Kidney (tissue), 14 donors: ENCODE measurements around the gene LGALS12. TPM values are rescaled to one million over a fixed set of nuclear protein-coding genes. Genes with fewer than 3 reads are reported as not detected.
"Not testable (repeated sequence)": the region's sequence is repeated elsewhere in the genome, so short reads cannot be mapped to it uniquely, and the experiment has no call there.

Experiments
- DNase-seq, 5 donors: peaks; one replicate each; pipeline ENCODE4 v3.0.0-alpha.2; 2013 to 2020
- FAIRE-seq: peaks from 2 replicates; lab custom pipeline; 2012; peaks lifted over from hg19 to GRCh38; lab: Jason Lieb, UNC
- H3K27ac ChIP-seq, 2 donors: one replicate each; pipeline ENCODE4 v1.7.0; 2013; ENCODE audit warnings: low read depth in 2 of 2, low read length in 2 of 2, inconsistent platforms in 1 of 2
- H3K27me3 ChIP-seq: one replicate; pipeline ENCODE4 v1.7.1; 2013; ENCODE audit warnings: low read length, inconsistent platforms; ENCODE audit not compliant: control insufficient read depth, insufficient read depth
- H3K36me3 ChIP-seq, 3 donors: one replicate each; pipeline versions ENCODE4 v1.7.0 to v1.7.1; 2013; ENCODE audit warnings: low read length in 3 of 3, control low read depth in 1 of 3, inconsistent platforms in 1 of 3; ENCODE audit not compliant: insufficient read depth in 3 of 3, control insufficient read depth in 2 of 3
- H3K4me1 ChIP-seq, 3 donors: one replicate each; pipeline versions ENCODE4 v1.7.0 to v1.7.1; 2013; ENCODE audit warnings: low read length in 3 of 3, inconsistent platforms in 1 of 3, low read depth in 1 of 3; ENCODE audit not compliant: control insufficient read depth in 2 of 3, insufficient read depth in 2 of 3
- H3K4me3 ChIP-seq, 3 donors: one replicate each; pipeline versions ENCODE4 v1.7.0 to v1.8.1; 2013; ENCODE audit warnings: low read length in 3 of 3, control low read depth in 1 of 3, inconsistent platforms in 1 of 3
- H3K9ac ChIP-seq, 3 donors: one replicate each; pipeline versions ENCODE4 v1.7.0 to v1.7.1; 2013; ENCODE audit warnings: low read length in 3 of 3, control low read depth in 1 of 3, inconsistent platforms in 1 of 3
- H3K9me3 ChIP-seq, 3 donors: one replicate each; pipeline versions ENCODE4 v1.7.0 to v1.7.1; 2013; ENCODE audit warnings: low read length in 3 of 3, control low read depth in 1 of 3, inconsistent platforms in 1 of 3; ENCODE audit not compliant: control insufficient read depth in 2 of 3, insufficient read depth in 1 of 3
- CTCF ChIP-seq: IDR thresholded peaks from 3 replicates; pipeline ENCODE4 v1.5.1; 2012; ENCODE audit warnings: mild to moderate bottlenecking, moderate library complexity, borderline replicate concordance; ENCODE audit not compliant: insufficient read depth; ENCODE audit errors: extremely low read depth
- intact Hi-C: fragments of 100-400 bp; cut with DNase I; formaldehyde crosslinking; loops from one replicate; pipeline ENCODE4 v1.11.1; 2022
- polyA plus RNA-seq: library from polyadenylated mRNA; stranded (reverse); fragments of 350-450 nt; fragmentation: Illumina TruSeq; extraction: RNeasy Lipid Tissue Mini Kit (QIAGEN cat#74804); gene quantifications from one replicate; pipeline ENCODE4 v1.2.3, GENCODE V29; 2014; ENCODE audit warnings: low read depth, low replicate concordance; ENCODE audit not compliant: insufficient read depth
- total RNA-seq: library from RNA; stranded (reverse); fragmentation: NEBNext Ultra II Directional; extraction: Animal tissue kit (Norgen Biotek cat#: 25700); gene quantifications from one replicate; pipeline ENCODE4 v1.2.1, GENCODE V29; 2021
- donor health status: control.
- donor health status: control.
- donor health status: control.
- donor health status: control.
- donor health status: control.
- donor health status: DM: yes; HTN: yes; CAD: no.
- donor health status: Normal renal cell carcinoma (clear cell type).

Gene LGALS12
- total and polyA plus RNA-seq, 2 donors from 2014 or later, result 0.32 to 0.44 TPM

GRCh38 chr11:63547061-63547460 lies 41.2 kb downstream of the LGALS12 start:
- Histone ChIP-seq H3K27ac (no peak overlapping the region), H3K4me1 (peaks cover 0 to 4% (median 0%) of the 10 kb centered on the region in 3 donors), H3K4me3 (no peak overlapping the region), H3K27me3 (no peaks in the 10 kb centered on the region), H3K36me3 (no peaks in the 10 kb centered on the region), H3K9ac (no peak overlapping the region), H3K9me3 (no peaks in the 10 kb centered on the region)
- FAIRE-seq (no peak), DNase-seq (peak in 2 of 5 donors; percentile 51 to 66)
- intact Hi-C loops, result no loop called here
- TF ChIP-seq CTCF, result no peak

GRCh38 chr11:63548178-63548577 lies 42.3 kb downstream of the LGALS12 start:
- no peak for TF ChIP-seq CTCF

GRCh38 chr11:63549411-63549810 lies 43.5 kb downstream of the LGALS12 start:
- intact Hi-C loops, result no loop called here
- no peaks in the 10 kb centered on the region for H3K27me3 ChIP-seq
- FAIRE-seq (no peak), DNase-seq (no peak)
- H3K4me3 ChIP-seq, result no peak overlapping the region
- TF ChIP-seq CTCF, result no peak
- H3K4me1 ChIP-seq, result peaks cover 0 to 4% (median 0%) of the 10 kb centered on the region in 3 donors
- H3K9ac ChIP-seq, result no peak overlapping the region
- no peaks in the 10 kb centered on the region for H3K9me3 ChIP-seq
- H3K27ac ChIP-seq, result no peak overlapping the region
- H3K36me3 ChIP-seq, result no peaks in the 10 kb centered on the region

More at GRCh38 chr11:63548178-63548577, 42.3 kb downstream of the LGALS12 start:
- H3K36me3 ChIP-seq, result no peaks in the 10 kb centered on the region
- no peak overlapping the region for H3K4me3 ChIP-seq
- intact Hi-C loops, result no loop called here
- DNase-seq, result no peak
- no peak for FAIRE-seq
- H3K9ac ChIP-seq, result no peak overlapping the region
- no peaks in the 10 kb centered on the region for H3K27me3 ChIP-seq
- H3K4me1 ChIP-seq, result peaks cover 0 to 4% (median 0%) of the 10 kb centered on the region in 3 donors
- no peak overlapping the region for H3K27ac ChIP-seq
- no peaks in the 10 kb centered on the region for H3K9me3 ChIP-seq

GRCh38 chr11:63550156-63550700 lies 44.3 kb downstream of the LGALS12 start:
- FAIRE-seq, H3K9ac ChIP-seq, H3K27ac ChIP-seq, H3K27me3 ChIP-seq, H3K4me1 ChIP-seq, H3K9me3 ChIP-seq, H3K4me3 ChIP-seq, H3K36me3 ChIP-seq, DNase-seq, intact Hi-C loops: not testable (repeated sequence)
